Karpas-422 (cell line): Measurements from ENCODE around the gene XRN2. TPM values are rescaled to one million over a fixed set of nuclear protein-coding genes. Genes with fewer than 3 reads are reported as not detected.

Source experiments
- DNase-seq: peaks from one replicate; pipeline ENCODE4 v3.0.0-alpha.2; 2015
- H2AFZ ChIP-seq: fragments of 200-600 bp; sonication (generic); 2 replicates; pipeline ENCODE4 v1.6.1; 2014; ENCODE audit warnings: antibody characterized with exemption, low read length, mixed read lengths
- H3K27ac ChIP-seq: fragments of 200-600 bp; sonication (generic); 2 replicates; pipeline ENCODE4 v1.5.1; 2014; ENCODE audit warnings: mild to moderate bottlenecking, low read length, moderate library complexity
- H3K27me3 ChIP-seq: fragments of 200-600 bp; sonication (generic); 2 replicates; pipeline ENCODE4 v1.6.1; 2014; ENCODE audit warnings: low read length, mixed read lengths
- H3K36me3 ChIP-seq: fragments of 200-600 bp; sonication (generic); 2 replicates; pipeline ENCODE4 v1.6.1; 2014; ENCODE audit warnings: low read length, mixed read lengths; ENCODE audit not compliant: insufficient read depth
- H3K4me1 ChIP-seq: fragments of 200-600 bp; sonication (generic); 2 replicates; pipeline ENCODE4 v1.6.1; 2014; ENCODE audit warnings: mild to moderate bottlenecking, low read length, mixed read lengths
- H3K4me2 ChIP-seq: fragments of 200-600 bp; sonication (generic); 2 replicates; pipeline ENCODE4 v1.6.1; 2014; ENCODE audit warnings: low read length, low read depth, mild to moderate bottlenecking; ENCODE audit not compliant: poor library complexity, severe bottlenecking
- H3K4me3 ChIP-seq: fragments of 200-600 bp; sonication (generic); 2 replicates; pipeline ENCODE4 v1.5.1; 2014; ENCODE audit warnings: mild to moderate bottlenecking, antibody characterized with exemption, low read length, mixed read lengths
- H3K79me2 ChIP-seq: fragments of 200-600 bp; sonication (generic); 2 replicates; pipeline ENCODE4 v1.6.1; 2014; ENCODE audit warnings: mild to moderate bottlenecking, low read length, mixed read lengths
- H3K9ac ChIP-seq: fragments of 200-600 bp; sonication (generic); 2 replicates; pipeline ENCODE4 v1.6.0; 2014; ENCODE audit warnings: low read length
- H3K9me2 ChIP-seq: fragments of 200-600 bp; sonication (generic), shearing (Covaris generic); replicated peaks from 2 replicates; pipeline ENCODE4 v1.6.0; 2014; ENCODE audit warnings: mild to moderate bottlenecking, low read length, moderate library complexity; ENCODE audit not compliant: insufficient read depth
- H3K9me3 ChIP-seq: fragments of 300-700, 200-600 bp; sonication (generic); 2 replicates; pipeline ENCODE4 v1.6.1; 2014; ENCODE audit warnings: low read length, mixed read lengths
- H4K20me1 ChIP-seq: fragments of 200-600 bp; sonication (generic); 2 replicates; pipeline ENCODE4 v1.6.1; 2014; ENCODE audit warnings: mild to moderate bottlenecking, antibody characterized with exemption, low read length, low read depth; ENCODE audit not compliant: insufficient read depth
- total RNA-seq: library from RNA; depleted of rRNA; stranded (reverse); fragments of >200 nt; shearing (Covaris generic); gene quantifications from 2 replicates; pipeline ENCODE4 v1.2.3, GENCODE V29; 2014; ENCODE audit warnings: low replicate concordance

The XRN2 gene
- total RNA-seq, 1 experiment from 2014 or later, result 55.6 TPM

DNA sequence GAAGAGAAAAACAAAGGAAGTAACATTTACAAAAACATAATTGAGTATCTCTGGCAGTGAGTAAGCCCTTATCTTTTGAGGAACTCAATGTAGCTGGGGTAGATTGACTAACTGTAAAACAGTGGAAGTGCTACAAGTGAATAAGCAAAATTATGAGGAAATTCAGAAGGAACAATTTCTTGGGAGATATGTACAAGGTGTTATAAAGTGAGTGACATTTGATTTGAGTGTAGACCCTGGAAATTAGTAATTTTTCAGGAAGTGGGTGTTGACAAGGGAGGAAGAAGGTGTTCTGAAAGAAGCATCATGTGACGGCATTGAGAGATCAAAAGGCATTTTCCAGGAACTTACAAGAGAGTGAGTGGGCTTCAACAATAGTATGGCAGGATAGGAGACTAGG, 22.2 kb downstream of the XRN2 start:
- H3K79me2 ChIP-seq, result peaks cover 97% of the 10 kb centered on the region
- H3K9me3 ChIP-seq, result no peaks in the 10 kb centered on the region
- no peak overlapping the region for H3K4me3 ChIP-seq
- peaks cover 32% of the 10 kb centered on the region for H3K4me1 ChIP-seq
- no peaks in the 10 kb centered on the region for H3K27me3 ChIP-seq
- no peak overlapping the region for H3K9ac ChIP-seq
- no peak for DNase-seq
- H4K20me1 ChIP-seq, result peaks cover 29% of the 10 kb centered on the region
- no peaks in the 10 kb centered on the region for H3K9me2 ChIP-seq
- H3K4me2 ChIP-seq, result no peak overlapping the region
- H2AFZ ChIP-seq, result no peak overlapping the region
- H3K27ac ChIP-seq, result no peak overlapping the region
- H3K36me3 ChIP-seq, result peaks cover 32% of the 10 kb centered on the region; the same call in 1 of the 2 replicates

DNA sequence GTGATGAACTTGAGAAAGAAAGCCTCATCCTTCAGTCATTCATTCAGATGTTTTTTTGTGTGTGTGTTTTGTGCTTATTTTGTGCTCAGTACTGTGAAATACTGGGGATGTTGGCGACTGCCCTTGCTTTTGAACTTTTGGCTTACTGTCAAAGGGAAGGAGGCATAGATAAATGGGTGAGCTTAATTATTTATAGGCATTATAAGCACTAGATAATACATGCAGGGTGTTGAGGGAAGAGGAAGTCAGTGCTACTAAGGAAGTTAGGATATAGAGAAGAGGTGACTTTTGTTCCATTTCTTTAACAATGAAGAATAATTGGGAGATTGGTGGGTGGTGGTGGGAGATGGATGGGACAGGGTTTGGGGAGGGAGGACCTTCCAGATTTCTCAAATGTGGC, 23.6 kb downstream of the XRN2 start:
- Histone ChIP-seq H4K20me1 (peaks cover 29% of the 10 kb centered on the region), H3K79me2 (peaks cover 95% of the 10 kb centered on the region), H3K9ac (no peak overlapping the region), H3K9me2 (no peaks in the 10 kb centered on the region), H3K9me3 (no peaks in the 10 kb centered on the region), H3K36me3 (peaks cover 43% of the 10 kb centered on the region; the same call in 1 of the 2 replicates), H3K27me3 (no peaks in the 10 kb centered on the region), H3K27ac (no peak overlapping the region), H3K4me3 (no peak overlapping the region), H2AFZ (no peak overlapping the region), H3K4me1 (peaks cover 32% of the 10 kb centered on the region), H3K4me2 (no peak overlapping the region)
- no peak for DNase-seq

GRCh38 chr20:21336455-21337151, 33.5 kb downstream of the XRN2 start:
- Histone ChIP-seq H3K79me2 (peaks cover 80% of the 10 kb centered on the region), H3K9me3 (no peaks in the 10 kb centered on the region), H3K36me3 (peaks cover 77% of the 10 kb centered on the region), H3K27ac (no peak overlapping the region), H3K27me3 (no peaks in the 10 kb centered on the region), H3K4me1 (peaks cover 3% of the 10 kb centered on the region; the same call in 1 of the 2 replicates), H3K4me2 (no peak overlapping the region), H3K4me3 (no peak overlapping the region), H2AFZ (no peak overlapping the region), H3K9ac (no peak overlapping the region), H3K9me2 (no peaks in the 10 kb centered on the region), H4K20me1 (no peaks in the 10 kb centered on the region)
- DNase-seq, result no peak

DNA sequence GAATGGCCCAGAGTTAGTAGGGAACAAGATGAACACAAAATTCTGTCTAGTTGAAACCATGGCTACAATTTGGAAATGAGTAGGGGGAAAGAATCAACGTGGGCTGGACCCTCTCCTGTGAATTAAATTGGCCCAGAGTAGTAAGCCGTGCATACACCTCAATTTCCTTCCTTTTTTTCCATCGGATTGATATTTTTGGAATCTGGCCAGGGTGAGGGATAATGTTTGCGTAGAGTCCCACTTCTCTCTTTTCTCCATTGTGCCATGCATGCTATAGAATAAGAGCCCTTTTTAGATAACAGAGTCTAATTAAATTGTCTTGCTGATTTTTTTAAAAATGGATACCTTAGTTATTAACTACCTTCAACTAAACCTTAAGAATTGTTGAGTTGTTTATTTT, 35.2 kb downstream of the XRN2 start:
- Histone ChIP-seq H3K4me1 (peaks cover 3% of the 10 kb centered on the region; the same call in 1 of the 2 replicates), H3K27me3 (no peaks in the 10 kb centered on the region), H3K27ac (no peak overlapping the region), H2AFZ (no peak overlapping the region), H3K36me3 (peaks cover 70% of the 10 kb centered on the region), H3K4me3 (no peak overlapping the region), H4K20me1 (no peaks in the 10 kb centered on the region), H3K4me2 (no peak overlapping the region), H3K79me2 (peaks cover 73% of the 10 kb centered on the region), H3K9me2 (no peaks in the 10 kb centered on the region), H3K9ac (no peak overlapping the region), H3K9me3 (no peaks in the 10 kb centered on the region)
- DNase-seq, result no peak

GRCh38 chr20:21339499-21339898, 36.4 kb downstream of the XRN2 start:
- H3K27ac ChIP-seq, result no peak overlapping the region
- H2AFZ ChIP-seq, result no peak overlapping the region
- H3K4me3 ChIP-seq, result no peak overlapping the region
- H3K79me2 ChIP-seq, result peaks cover 68% of the 10 kb centered on the region
- H3K9me3 ChIP-seq, result no peaks in the 10 kb centered on the region
- peaks cover 65% of the 10 kb centered on the region for H3K36me3 ChIP-seq
- no peaks in the 10 kb centered on the region for H3K9me2 ChIP-seq
- H3K9ac ChIP-seq, result no peak overlapping the region
- DNase-seq, result no peak
- no peaks in the 10 kb centered on the region for H4K20me1 ChIP-seq
- peaks cover 3% of the 10 kb centered on the region; the same call in 1 of the 2 replicates for H3K4me1 ChIP-seq
- H3K4me2 ChIP-seq, result no peak overlapping the region
- H3K27me3 ChIP-seq, result no peaks in the 10 kb centered on the region

- peaks cover 55% of the 10 kb centered on the region; the same call in 1 of the 2 replicates for H3K36me3 ChIP-seq
- H3K27ac ChIP-seq, result no peak overlapping the region
- no peaks in the 10 kb centered on the region for H3K4me1 ChIP-seq
These were observed 38.0 kb downstream of the XRN2 start for GRCh38 chr20:21340991-21341697.

GRCh38 chr20:21342656-21343345, 39.7 kb downstream of the XRN2 start:
- no peaks in the 10 kb centered on the region for H3K9me3 ChIP-seq
- H3K36me3 ChIP-seq, result peaks cover 57% of the 10 kb centered on the region
- H3K27ac ChIP-seq, result no peak overlapping the region
- DNase-seq, result no peak
- no peaks in the 10 kb centered on the region for H4K20me1 ChIP-seq
- no peak overlapping the region for H3K9ac ChIP-seq
- peaks cover 48% of the 10 kb centered on the region for H3K79me2 ChIP-seq
- H3K4me1 ChIP-seq, result no peaks in the 10 kb centered on the region
- no peaks in the 10 kb centered on the region for H3K9me2 ChIP-seq
- H3K4me3 ChIP-seq, result no peak overlapping the region
- no peak overlapping the region for H3K4me2 ChIP-seq
- no peaks in the 10 kb centered on the region for H3K27me3 ChIP-seq
- no peak overlapping the region for H2AFZ ChIP-seq

More at GRCh38 chr20:21340991-21341697, 38.0 kb downstream of the XRN2 start:
- Histone ChIP-seq H4K20me1 (no peaks in the 10 kb centered on the region), H3K9me3 (no peaks in the 10 kb centered on the region), H3K9ac (no peak overlapping the region), H3K4me2 (no peak overlapping the region), H2AFZ (no peak overlapping the region), H3K27me3 (no peaks in the 10 kb centered on the region), H3K9me2 (no peaks in the 10 kb centered on the region), H3K4me3 (no peak overlapping the region), H3K79me2 (peaks cover 58% of the 10 kb centered on the region)
- no peak for DNase-seq
